Muscle of back (tissue), 11 donors: ENCODE data around the gene NPIPB6. TPM values are rescaled to one million over a fixed set of nuclear protein-coding genes. Genes with fewer than 3 reads are reported as not detected.

ENCODE experiments used
- DNase-seq, 3 donors: peaks; one replicate each; pipeline versions ENCODE4 v3.0.0 to v3.0.0-alpha.2; 2013
- polyA plus RNA-seq, 10 donors: library from polyadenylated mRNA; unstranded; fragments of 120-200 nt; gene quantifications; one replicate each; pipeline ENCODE4 v1.2.1, GENCODE V29; 2013; ENCODE audit not compliant: insufficient read length in 10 of 10

NPIPB6 gene
- polyA plus RNA-seq, 10 donors: 0.21 to 2.8 (median 1.0) TPM

DNA sequence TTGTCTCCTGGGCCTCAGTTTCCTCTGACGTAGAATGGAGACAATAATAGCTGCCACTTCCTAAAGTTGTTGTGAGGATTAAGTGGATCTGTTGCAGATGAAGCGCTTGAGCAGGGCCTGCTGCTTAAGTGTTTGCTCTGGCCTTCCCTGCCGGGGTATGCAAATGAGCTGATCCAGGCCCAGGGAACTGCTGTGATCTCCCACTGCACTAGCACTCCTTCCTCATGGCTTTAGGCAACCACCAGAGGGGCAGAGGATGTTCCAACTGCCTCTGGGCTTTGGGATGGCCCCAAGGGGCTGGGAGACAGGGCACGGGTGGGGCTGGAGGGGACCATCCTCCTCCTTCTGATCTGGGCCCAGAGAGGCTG is 64.8 kb downstream of the NPIPB6 start:
- DNase-seq: no peak

DNA sequence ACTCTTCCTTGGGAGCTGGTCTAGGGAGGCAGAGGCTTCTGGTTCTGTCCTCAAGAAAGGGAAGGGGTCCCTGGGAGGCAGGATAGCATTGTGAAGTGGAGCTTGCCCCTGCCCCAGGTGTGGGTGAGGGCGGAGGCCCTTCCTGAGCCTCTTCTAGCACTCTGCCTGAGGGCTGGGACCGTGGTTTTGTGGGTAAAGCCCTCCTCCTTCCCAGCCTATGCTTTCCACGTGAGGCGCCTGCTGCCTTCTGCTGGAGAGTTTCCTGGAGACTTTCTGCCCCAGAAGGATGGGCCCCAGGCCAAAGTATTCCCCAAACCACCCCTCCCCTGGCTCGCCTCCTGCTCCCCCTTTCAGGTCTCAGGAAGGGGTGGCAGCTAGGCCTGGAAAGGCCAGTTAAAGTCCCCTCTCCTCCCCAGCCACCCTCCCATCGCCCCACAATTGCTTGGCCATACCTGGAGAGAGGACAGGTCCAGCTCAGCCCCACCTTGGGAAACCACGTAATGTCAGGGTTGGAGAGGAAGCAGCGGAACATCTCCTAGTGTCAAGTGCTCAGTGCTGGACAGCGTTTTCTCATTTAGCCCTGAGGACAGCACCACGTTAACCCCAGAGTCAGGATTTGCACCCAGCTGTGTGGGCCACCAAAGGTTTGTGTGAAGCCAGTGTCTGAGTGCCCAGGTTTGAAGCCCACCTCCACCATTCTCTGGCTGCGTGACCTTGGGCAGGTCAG is 65.4 kb downstream of the NPIPB6 start:
- no peak for DNase-seq

DNA sequence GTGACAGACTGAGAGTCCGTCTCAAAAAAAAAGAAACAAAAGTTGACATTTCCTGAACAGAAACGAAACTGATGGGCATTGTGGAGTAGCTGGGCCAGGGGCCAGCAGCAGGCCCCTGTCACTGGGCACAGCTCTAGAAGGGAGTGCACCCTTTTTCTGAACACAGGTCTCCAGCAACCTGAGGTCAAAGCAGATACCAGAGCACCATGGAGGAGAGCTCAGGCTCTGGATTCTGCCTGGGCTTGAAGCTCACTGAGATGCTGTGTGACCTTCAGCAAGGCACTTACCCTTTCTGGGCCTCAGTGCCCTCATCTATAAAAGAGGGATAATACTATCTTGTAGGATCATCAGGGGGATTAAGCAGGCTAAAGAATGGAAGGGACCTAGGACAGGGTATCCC is 66.0 kb downstream of the NPIPB6 start:
- no peak for DNase-seq

DNA sequence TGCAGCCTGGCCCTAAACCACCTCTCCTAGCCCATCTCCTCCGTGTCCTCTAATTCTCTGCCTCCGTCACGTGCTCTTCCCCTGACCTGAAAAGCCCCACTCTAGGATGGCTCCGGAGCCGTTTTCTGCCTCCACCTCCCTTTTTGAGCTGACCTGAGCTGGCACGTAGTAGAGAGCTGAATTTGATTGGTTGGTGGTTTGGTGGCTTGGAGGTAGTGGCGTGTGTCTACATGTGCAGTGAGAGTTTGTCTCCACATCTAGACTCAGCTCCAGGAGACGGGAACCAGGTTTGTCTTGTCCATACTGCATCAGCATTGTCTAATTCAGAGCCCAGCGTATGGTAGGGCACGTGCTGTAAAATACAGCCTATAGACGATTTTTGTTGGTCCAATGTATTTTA is 68.0 kb downstream of the NPIPB6 start:
- DNase-seq: no peak

DNA sequence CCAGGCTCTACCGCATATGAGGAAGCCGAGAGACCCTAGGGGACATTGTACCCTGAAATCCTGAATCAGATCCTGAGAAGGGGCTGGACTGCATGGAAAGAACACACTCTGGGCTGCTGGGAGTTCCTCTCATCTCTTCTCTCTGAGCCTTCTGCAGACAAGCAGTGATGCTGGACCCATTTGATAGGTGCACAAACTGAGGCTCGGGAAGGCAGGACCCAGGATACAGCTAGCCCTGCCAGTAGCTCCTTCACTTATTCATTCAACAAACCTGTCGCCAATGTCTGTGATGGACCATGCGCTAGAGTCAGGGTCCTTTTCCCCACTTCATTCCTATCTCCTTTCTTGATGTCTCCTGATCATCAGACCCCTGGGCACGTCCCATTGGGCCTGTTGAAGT is 69.1 kb downstream of the NPIPB6 start:
- DNase-seq: no peak

DNA sequence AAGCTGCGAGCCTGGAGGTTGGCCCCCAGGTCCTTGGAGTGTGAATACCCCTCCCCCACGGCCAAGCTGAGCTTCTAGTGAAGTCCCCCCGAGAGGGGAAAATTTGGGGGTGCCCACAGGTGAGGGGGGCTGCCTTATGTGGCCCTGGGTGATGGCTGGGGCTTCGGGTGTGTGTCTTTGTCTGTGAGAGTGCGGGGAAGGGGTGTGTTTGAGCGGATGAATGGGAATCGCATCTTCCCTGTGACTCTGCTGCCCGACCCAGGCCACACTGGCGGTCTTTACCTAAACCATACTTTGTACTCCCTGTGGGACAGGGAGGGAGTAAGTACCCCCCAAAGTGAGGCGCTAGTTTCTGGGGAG is 69.7 kb downstream of the NPIPB6 start:
- no peak for DNase-seq

DNA sequence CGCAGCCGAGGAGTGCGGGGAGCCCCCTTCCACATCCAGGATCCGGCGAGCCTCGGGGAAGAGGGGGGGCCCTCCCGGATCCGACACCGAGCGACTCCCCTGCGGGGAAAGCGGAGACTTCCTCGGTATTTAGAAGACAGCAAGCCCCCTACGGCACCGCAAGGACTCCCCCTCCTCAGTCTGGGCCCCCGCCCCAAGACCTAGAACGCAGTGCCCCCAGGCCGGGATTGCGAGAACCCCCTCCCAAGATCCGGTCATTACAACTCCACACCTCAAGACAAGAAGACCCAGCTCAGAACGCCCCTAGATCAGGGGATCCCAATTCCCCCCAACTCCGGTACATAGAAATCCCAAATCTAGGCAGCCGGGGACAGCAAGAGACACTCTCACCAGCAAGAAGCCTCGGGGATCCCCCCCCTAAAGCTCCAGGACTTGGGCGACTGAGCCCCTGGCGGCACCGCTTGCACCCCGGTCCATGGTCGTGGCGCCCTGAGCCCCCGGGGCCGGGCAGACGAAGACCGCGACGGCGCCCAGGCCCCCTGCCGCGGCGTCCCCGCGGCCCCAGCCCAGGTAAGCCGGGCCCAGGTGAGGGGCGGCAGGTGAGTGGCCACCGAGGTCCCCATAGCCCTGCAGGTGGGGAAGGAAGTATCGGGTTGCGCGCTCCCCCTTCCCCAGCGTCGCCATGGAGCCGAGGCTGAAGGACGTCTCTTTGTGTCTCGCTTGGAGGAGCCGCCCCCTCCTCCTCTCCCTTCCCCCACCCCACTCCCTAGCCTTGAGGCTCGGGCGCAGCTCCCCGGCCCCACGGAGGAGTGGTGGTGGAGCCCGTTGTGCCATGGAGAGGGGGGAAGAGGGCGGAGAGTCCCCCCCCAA is 70.3 kb downstream of the NPIPB6 start:
- DNase-seq: no peak

Other genes with a start within 250 kb of the NPIPB6 start
- gene XPO6, start 151.5 kb downstream of the NPIPB6 start, polyA plus RNA-seq: 10 to 100 TPM; 46.4 to 86.4 (median 56.2) TPM
- 10 to 100 TPM in 9 of 10 donors, 1 to 10 TPM in 1; 8.4 to 18.2 (median 14.7) TPM for gene SBK1, start 71.0 kb downstream of the NPIPB6 start, polyA plus RNA-seq
- gene EIF3CL, start 40.3 kb upstream of the NPIPB6 start, polyA plus RNA-seq: 100 to 1,000 TPM in 1 of 10 donors, 10 to 100 TPM in 9; 34.6 to 109 (median 57.9) TPM
- gene NPIPB7, start 108.8 kb upstream of the NPIPB6 start, polyA plus RNA-seq: under 1 TPM in 7 of 10 donors, not detected in 3; 0.14 to 0.74 (median 0.24) TPM
- 10 to 100 TPM; 11.7 to 21.3 (median 15.1) TPM for gene CLN3, start 128.6 kb upstream of the NPIPB6 start, polyA plus RNA-seq
- 1 to 10 TPM in 1 of 10 donors, under 1 TPM in 9; 0.34 to 2.6 (median 0.78) TPM for gene APOBR, start 131.1 kb upstream of the NPIPB6 start, polyA plus RNA-seq
- gene IL27, start 143.3 kb upstream of the NPIPB6 start, polyA plus RNA-seq: under 1 TPM in 1 of 10 donors, not detected in 9; 0.30 TPM
- gene NUPR1, start 175.5 kb upstream of the NPIPB6 start, polyA plus RNA-seq: 10 to 100 TPM; 26.4 to 55.6 (median 35.4) TPM
- gene SGF29, start 190.4 kb upstream of the NPIPB6 start, polyA plus RNA-seq: 10 to 100 TPM in 9 of 10 donors, 1 to 10 TPM in 1; 5.9 to 18.4 (median 14.7) TPM
- gene SULT1A2, start 233.5 kb upstream of the NPIPB6 start, polyA plus RNA-seq: 1 to 10 TPM in 1 of 10 donors, under 1 TPM in 9; 0.21 to 1.6 (median 0.46) TPM
- 10 to 100 TPM in 5 of 10 donors, 1 to 10 TPM in 5; 4.2 to 20.0 (median 10.6) TPM for gene SULT1A1, start 246.5 kb upstream of the NPIPB6 start, polyA plus RNA-seq